ENCODE data around the gene SCNN1A. TPM values are rescaled to one million over a fixed set of nuclear protein-coding genes. Genes with fewer than 3 reads are reported as not detected.

The SCNN1A gene
- polyA plus RNA-seq = 25.7 TPM
- long read RNA-seq, donor 1, partial matches to known transcripts = 69 of 94 reads
- long read RNA-seq, donor 1, other reads (novel, unspliced or antisense) = 25 of 94 reads
- long read RNA-seq, donor 2, partial matches to known transcripts = 6,345 of 6,608 reads
- long read RNA-seq, donor 2, other reads (novel, unspliced or antisense) = 261 of 6,608 reads
- long read RNA-seq, donor 3 = 0 reads
- long read RNA-seq, donor 4, partial matches to known transcripts = 0 of 2 reads
- long read RNA-seq, donor 4, other reads (novel, unspliced or antisense) = 0 of 2 reads
- long read RNA-seq, donor 5, partial matches to known transcripts = 0 of 2 reads
- long read RNA-seq, donor 5, other reads (novel, unspliced or antisense) = 0 of 2 reads
- long read RNA-seq, donor 6, partial matches to known transcripts = 0 of 1 reads
- long read RNA-seq, donor 6, other reads (novel, unspliced or antisense) = 0 of 1 reads
- long read RNA-seq, donor 7, partial matches to known transcripts = 0 of 3 reads
- long read RNA-seq, donor 7, other reads (novel, unspliced or antisense) = 0 of 3 reads
- long read RNA-seq, donor 8, partial matches to known transcripts = 0 of 3 reads
- long read RNA-seq, donor 8, other reads (novel, unspliced or antisense) = 0 of 3 reads
- long read RNA-seq, donor 9, partial matches to known transcripts = 0 of 2 reads
- long read RNA-seq, donor 9, other reads (novel, unspliced or antisense) = 0 of 2 reads
- long read RNA-seq, donor 10, partial matches to known transcripts = 0 of 1 reads
- long read RNA-seq, donor 10, other reads (novel, unspliced or antisense) = 0 of 1 reads
- long read RNA-seq, donor 11, partial matches to known transcripts = 0 of 1 reads
- long read RNA-seq, donor 11, other reads (novel, unspliced or antisense) = 0 of 1 reads

DNA sequence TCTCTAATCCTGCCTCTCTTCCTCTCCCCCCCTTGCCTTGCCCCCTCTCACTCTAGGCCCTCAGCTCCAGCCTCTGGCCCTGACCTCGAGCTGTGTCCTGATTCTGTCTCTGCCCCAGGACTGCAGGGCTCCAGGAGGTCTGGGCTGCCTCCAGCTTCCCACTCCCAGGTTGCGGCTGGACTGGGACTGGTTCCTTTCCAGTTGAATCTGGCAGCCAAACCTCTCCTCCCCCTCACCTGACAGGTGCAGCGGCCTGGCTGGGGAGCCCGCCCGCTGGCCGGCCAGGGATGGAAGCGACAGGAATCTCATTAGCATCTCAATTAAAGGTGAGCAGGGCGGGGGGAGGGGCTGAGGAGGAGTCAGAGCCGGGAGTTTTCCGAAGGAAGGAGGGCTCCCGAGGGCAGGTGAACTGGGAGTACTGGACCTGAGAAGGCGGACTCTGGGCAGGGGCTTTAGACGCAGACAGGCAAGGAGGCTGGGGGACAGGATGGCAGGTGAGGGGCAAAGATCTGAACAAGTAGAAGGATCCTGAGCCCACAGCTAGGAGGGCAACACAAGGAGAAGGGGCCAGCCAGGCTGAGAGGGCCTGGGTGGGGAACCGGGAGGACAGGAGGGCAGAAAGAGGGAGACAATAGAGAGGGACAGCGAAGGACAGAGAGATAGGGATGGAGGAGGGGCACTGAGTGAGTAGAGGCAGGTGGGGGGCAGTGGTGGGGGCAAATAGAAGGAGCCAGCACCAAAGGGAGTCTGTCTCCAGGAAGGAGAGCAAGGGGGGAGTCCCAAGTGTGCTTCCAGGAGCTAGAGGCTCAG is at the start of gene SCNN1A:
Gene SCNN1A, minus strand, starts transcription at position 295 of the 810 bp plus-strand sequence. CDS start 780 bp downstream, outside the sequence.
- peaks cover 59% of the 10 kb centered on the region for H3K4me1 ChIP-seq (ENCODE audit: control insufficient read depth, insufficient read depth, low read length)
- no peaks in the 10 kb centered on the region for H3K36me3 ChIP-seq (ENCODE audit: control insufficient read depth, insufficient read depth, low read length)
- H3K27me3 ChIP-seq (ENCODE audit: control insufficient read depth, insufficient read depth, low read length) = no peaks in the 10 kb centered on the region
- peak within 1 kb of the TSS; percentile 14 for H3K4me3 ChIP-seq (ENCODE audit: low read length)
- H3K27ac ChIP-seq (ENCODE audit: low read length) = peak within 1 kb of the TSS; percentile 79
- no peaks in the 10 kb centered on the region for H3K9me3 ChIP-seq (ENCODE audit: control insufficient read depth, low read depth, low read length)
- peak in 1 of 2 donors; percentile 39 for DNase-seq
- 33% methylated on average over 3 of the region's 15 CpGs for WGBS (ENCODE audit: insufficient coverage, low lambda C conversion rate)

DNA sequence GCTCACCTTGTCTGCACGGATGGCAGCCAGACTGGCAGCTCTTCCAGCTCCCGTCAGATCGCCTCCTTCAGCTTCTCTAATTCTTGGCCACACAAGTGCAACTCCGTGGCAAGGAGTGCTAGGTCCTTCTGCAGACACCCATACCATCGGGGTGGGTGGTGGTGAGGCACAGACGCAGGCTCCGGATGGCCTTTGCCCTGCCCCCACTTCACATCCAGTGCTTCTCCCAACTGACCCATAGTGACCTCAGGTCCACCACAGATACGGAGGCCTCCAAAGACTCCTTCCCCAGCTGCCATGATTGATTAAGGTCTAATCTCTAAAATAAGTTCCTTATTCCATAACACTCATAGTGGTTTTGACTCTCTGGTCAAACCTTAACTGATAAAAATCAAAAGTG is 49.5 kb upstream of the SCNN1A start:
- Histone ChIP-seq H3K27ac (ENCODE audit: low read length) (no peak overlapping the region), H3K4me1 (ENCODE audit: control insufficient read depth, insufficient read depth, low read length) (peaks cover 2% of the 10 kb centered on the region), H3K4me3 (ENCODE audit: low read length) (no peak overlapping the region), H3K9me3 (ENCODE audit: control insufficient read depth, low read depth, low read length) (no peaks in the 10 kb centered on the region), H3K27me3 (ENCODE audit: control insufficient read depth, insufficient read depth, low read length) (no peaks in the 10 kb centered on the region), H3K36me3 (ENCODE audit: control insufficient read depth, insufficient read depth, low read length) (no peaks in the 10 kb centered on the region)
- no peak for DNase-seq
- WGBS (ENCODE audit: insufficient coverage, low lambda C conversion rate) = no CpG with 5 or more reads among the region's 8 CpGs

DNA sequence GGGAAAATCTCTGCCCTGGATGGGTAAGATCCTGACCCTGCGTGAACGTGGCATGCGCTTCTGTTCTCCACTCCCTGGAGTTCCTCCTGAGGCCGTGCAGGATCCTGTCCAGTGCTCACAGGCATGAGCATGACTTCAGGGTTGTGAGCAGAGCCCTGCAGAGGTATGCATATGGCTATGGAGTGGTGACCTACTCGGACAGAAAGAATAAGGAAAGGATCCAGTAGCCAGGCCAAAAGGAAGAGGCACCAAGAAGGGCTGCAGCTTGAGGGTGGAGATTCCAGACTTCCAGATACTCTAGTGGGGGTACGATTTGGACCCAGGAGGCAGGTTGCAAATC is 48.6 kb upstream of the SCNN1A start:
- no CpG with 5 or more reads among the region's 6 CpGs for WGBS (ENCODE audit: insufficient coverage, low lambda C conversion rate)
- DNase-seq = no peak
- H3K4me3 ChIP-seq (ENCODE audit: low read length) = no peak overlapping the region
- H3K27me3 ChIP-seq (ENCODE audit: control insufficient read depth, insufficient read depth, low read length) = no peaks in the 10 kb centered on the region
- no peaks in the 10 kb centered on the region for H3K9me3 ChIP-seq (ENCODE audit: control insufficient read depth, low read depth, low read length)
- H3K36me3 ChIP-seq (ENCODE audit: control insufficient read depth, insufficient read depth, low read length) = no peaks in the 10 kb centered on the region
- peaks cover 2% of the 10 kb centered on the region for H3K4me1 ChIP-seq (ENCODE audit: control insufficient read depth, insufficient read depth, low read length)
- no peak overlapping the region for H3K27ac ChIP-seq (ENCODE audit: low read length)

DNA sequence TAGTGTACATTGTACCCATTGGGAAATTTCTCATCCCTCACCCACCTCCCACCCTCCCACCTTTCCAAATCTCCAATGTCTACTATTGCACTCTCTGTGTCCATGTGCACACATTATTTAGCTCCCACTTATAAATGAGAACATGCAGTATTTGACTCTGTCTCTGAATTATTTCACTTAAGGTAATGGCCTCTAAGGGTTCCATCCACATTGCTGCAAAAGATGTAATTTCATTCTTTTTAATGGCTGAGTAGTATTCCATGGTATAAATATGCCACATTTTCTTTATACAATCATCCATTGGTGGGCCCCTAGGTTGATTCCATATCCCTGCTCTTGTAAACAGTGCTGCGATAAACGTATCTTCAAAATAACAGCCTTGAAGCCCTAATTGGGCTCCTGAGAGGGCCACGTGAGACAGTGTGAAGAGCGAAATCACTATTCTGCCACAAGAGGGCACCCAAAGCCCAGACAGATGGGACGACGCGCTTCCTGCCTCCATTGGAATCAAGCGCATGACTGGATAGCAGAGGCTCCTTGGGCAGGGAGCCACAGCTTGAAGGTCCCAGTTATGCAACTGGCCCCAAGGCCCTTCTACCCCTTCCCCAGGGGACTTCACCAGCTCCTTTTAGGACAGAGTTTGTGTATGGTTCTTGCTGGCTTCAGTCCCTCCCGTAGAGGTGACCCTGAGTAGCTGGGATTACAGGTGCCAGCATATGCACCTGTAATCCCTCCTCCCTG is 48.1 kb upstream of the SCNN1A start:
- Histone ChIP-seq H3K27me3 (ENCODE audit: control insufficient read depth, insufficient read depth, low read length) (no peaks in the 10 kb centered on the region), H3K4me1 (ENCODE audit: control insufficient read depth, insufficient read depth, low read length) (peaks cover 2% of the 10 kb centered on the region), H3K36me3 (ENCODE audit: control insufficient read depth, insufficient read depth, low read length) (no peaks in the 10 kb centered on the region), H3K4me3 (ENCODE audit: low read length) (no peak overlapping the region), H3K27ac (ENCODE audit: low read length) (no peak overlapping the region), H3K9me3 (ENCODE audit: control insufficient read depth, low read depth, low read length) (no peaks in the 10 kb centered on the region)
- peak; percentile 88 to 91 for DNase-seq
- WGBS (ENCODE audit: insufficient coverage, low lambda C conversion rate) = no CpG with 5 or more reads among the region's 9 CpGs

DNA sequence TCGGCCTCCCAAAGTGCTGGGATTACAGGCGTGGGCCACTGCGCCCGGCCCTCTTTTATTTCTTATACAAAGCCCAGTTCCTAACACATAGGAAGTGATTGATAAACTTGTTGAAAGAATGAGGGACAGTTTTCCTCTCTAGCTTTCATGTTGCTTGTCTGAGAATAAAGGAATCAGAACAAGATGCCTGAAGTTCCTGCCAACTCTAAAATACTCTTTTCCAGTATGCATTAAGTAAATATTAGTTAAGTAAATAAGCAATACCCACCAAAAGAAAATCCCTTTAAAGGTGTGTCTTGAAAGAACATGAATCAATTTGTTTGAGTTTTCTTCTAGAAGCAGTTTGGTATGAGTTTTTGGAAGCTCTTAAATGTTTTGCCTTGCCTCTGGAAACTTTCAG is 45.0 kb upstream of the SCNN1A start:
- H3K27ac ChIP-seq (ENCODE audit: low read length) = no peak overlapping the region
- no peak overlapping the region for H3K4me3 ChIP-seq (ENCODE audit: low read length)
- no peaks in the 10 kb centered on the region for H3K9me3 ChIP-seq (ENCODE audit: control insufficient read depth, low read depth, low read length)
- peaks cover 2% of the 10 kb centered on the region for H3K4me1 ChIP-seq (ENCODE audit: control insufficient read depth, insufficient read depth, low read length)
- H3K36me3 ChIP-seq (ENCODE audit: control insufficient read depth, insufficient read depth, low read length) = no peaks in the 10 kb centered on the region
- WGBS (ENCODE audit: insufficient coverage, low lambda C conversion rate) = no CpG with 5 or more reads among the region's 4 CpGs
- DNase-seq = no peak
- H3K27me3 ChIP-seq (ENCODE audit: control insufficient read depth, insufficient read depth, low read length) = no peaks in the 10 kb centered on the region

DNA sequence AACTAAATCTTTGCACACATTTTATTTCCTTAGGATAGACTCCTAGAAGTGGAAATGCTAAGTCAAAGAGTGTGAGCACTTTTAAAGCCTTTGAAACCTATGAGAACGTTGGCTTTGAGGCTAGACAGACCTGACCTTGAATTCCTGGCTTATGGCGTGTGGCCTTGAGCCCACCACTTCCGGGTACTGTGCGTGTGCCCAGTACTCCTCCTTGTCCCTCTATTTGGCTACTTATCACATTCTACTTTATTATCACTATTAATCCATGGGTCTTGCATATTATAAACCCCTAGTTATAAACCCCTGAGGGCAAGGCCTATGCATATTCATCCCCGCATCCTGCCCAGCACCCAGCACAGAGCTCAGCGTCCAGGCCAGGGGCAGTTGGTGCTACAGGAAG is 43.4 kb upstream of the SCNN1A start:
- DNase-seq = no peak
- Histone ChIP-seq H3K4me1 (ENCODE audit: control insufficient read depth, insufficient read depth, low read length) (peaks cover 2% of the 10 kb centered on the region), H3K4me3 (ENCODE audit: low read length) (no peak overlapping the region), H3K27ac (ENCODE audit: low read length) (no peak overlapping the region), H3K9me3 (ENCODE audit: control insufficient read depth, low read depth, low read length) (no peaks in the 10 kb centered on the region), H3K36me3 (ENCODE audit: control insufficient read depth, insufficient read depth, low read length) (no peaks in the 10 kb centered on the region), H3K27me3 (ENCODE audit: control insufficient read depth, insufficient read depth, low read length) (no peaks in the 10 kb centered on the region)
- WGBS (ENCODE audit: insufficient coverage, low lambda C conversion rate) = no CpG with 5 or more reads among the region's 6 CpGs

DNA sequence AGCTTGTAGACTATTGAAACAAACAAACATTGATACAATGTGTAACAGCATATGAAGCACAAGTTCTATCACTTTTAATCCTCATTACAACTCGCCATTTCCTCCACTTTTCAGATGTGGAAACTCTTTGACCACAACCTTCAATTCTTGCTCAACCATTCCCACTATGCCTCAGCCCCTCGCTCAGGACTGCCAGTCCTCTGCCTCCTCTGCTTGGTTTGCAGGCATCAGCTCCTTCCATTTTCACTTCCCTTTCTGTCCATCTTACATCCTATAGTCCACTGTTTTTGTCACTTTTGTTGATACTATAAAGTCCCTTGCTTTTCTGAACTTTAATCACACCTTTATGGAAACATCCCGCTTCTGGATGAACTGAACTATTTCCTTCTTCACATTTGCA is 41.2 kb upstream of the SCNN1A start:
- no peak for DNase-seq
- H3K4me1 ChIP-seq (ENCODE audit: control insufficient read depth, insufficient read depth, low read length) = no peaks in the 10 kb centered on the region
- no peaks in the 10 kb centered on the region for H3K9me3 ChIP-seq (ENCODE audit: control insufficient read depth, low read depth, low read length)
- H3K27ac ChIP-seq (ENCODE audit: low read length) = no peak overlapping the region
- no peak overlapping the region for H3K4me3 ChIP-seq (ENCODE audit: low read length)
- no peaks in the 10 kb centered on the region for H3K27me3 ChIP-seq (ENCODE audit: control insufficient read depth, insufficient read depth, low read length)
- WGBS (ENCODE audit: insufficient coverage, low lambda C conversion rate) = 100% methylated on average over 2 of the region's 3 CpGs
- no peaks in the 10 kb centered on the region for H3K36me3 ChIP-seq (ENCODE audit: control insufficient read depth, insufficient read depth, low read length)

DNA sequence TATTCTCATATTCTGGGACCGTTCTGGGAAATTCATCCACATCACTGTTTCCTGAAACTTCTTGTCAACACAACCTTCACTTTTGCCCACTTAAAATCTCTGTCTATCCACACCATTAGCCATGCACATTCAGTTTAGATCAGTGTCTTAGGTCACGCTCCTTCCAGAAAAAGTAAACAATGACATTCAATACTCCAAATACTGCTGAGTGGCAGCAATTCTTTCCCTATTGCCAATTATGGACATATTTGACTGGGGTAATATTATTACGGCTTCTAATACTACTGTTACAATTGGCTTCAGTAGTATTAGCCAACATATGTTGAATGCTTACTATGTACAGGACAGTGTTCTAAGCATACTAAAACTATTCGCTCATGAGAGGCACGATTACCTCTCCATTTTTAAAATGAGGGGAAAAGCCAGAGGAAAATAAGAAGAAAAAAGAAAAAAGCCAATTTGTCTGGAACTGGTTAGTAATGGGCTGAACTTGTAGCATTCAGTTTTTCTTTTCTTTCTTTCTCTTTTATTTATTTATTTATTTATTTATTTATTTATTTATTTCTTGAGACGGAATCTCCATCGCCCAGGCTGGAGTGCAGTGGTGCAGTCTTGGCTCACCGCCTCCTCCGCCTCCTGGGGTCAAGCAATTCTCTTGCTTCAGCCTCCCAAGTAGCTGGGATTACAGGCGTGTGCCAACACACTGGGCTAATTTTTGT is 32.0 kb upstream of the SCNN1A start:
- Histone ChIP-seq H3K27ac (ENCODE audit: low read length) (no peak overlapping the region), H3K27me3 (ENCODE audit: control insufficient read depth, insufficient read depth, low read length) (no peaks in the 10 kb centered on the region), H3K9me3 (ENCODE audit: control insufficient read depth, low read depth, low read length) (no peaks in the 10 kb centered on the region), H3K4me1 (ENCODE audit: control insufficient read depth, insufficient read depth, low read length) (no peaks in the 10 kb centered on the region), H3K36me3 (ENCODE audit: control insufficient read depth, insufficient read depth, low read length) (no peaks in the 10 kb centered on the region), H3K4me3 (ENCODE audit: low read length) (no peak overlapping the region)
- 100% methylated on average over 1 of the region's 10 CpGs for WGBS (ENCODE audit: insufficient coverage, low lambda C conversion rate)
- DNase-seq = no peak

DNA sequence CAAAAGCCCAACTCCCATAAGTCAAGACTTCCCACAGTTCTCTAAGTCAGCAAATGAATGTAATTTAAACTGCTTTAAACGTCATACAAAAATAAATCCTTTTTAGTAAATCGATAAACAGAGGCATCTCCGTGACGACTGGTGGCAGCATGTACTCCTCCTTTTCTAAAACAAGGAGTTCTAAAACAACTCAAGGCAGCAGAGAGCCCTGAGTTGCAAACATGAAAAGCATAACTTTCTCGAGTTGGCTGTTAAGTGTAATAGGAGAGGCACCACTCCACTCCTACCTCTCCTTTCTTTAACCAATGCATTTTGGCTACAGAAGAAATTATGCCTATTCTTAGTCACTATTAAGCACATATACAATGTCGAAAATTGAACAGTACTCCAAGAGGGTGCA is 30.6 kb upstream of the SCNN1A start:
- DNase-seq = no peak
- WGBS (ENCODE audit: insufficient coverage, low lambda C conversion rate) = 83% methylated on average over 4 of the region's 6 CpGs

More for the DNA sequence above, 30.6 kb upstream of the SCNN1A start:
- Histone ChIP-seq H3K9me3 (ENCODE audit: control insufficient read depth, low read depth, low read length) (no peaks in the 10 kb centered on the region), H3K27ac (ENCODE audit: low read length) (no peak overlapping the region), H3K4me1 (ENCODE audit: control insufficient read depth, insufficient read depth, low read length) (no peaks in the 10 kb centered on the region), H3K36me3 (ENCODE audit: control insufficient read depth, insufficient read depth, low read length) (no peaks in the 10 kb centered on the region), H3K27me3 (ENCODE audit: control insufficient read depth, insufficient read depth, low read length) (no peaks in the 10 kb centered on the region), H3K4me3 (ENCODE audit: low read length) (no peak overlapping the region)

Measured in large intestine (tissue), 12 donors.